Stimulated activated CD4-positive, alpha-beta T cell treated with anti-CD3 and anti-CD28 coated beads, TNF-alpha, amount 100 ng/mL, for 48 hours (primary cell): Measurements from ENCODE around the gene TFR2.

Experiments
- DNase-seq, 3 donors: peaks; one replicate each; pipeline ENCODE4 v3.0.0-alpha.2; 2020; ENCODE audit warnings: low read depth in 3 of 3

The TFR2 gene

GRCh38 chr7:100572949-100573675 is 68.2 kb downstream of the TFR2 start:
- no peak for DNase-seq

GRCh38 chr7:100572281-100572948 is 68.9 kb downstream of the TFR2 start:
- DNase-seq = no peak

- no peak for DNase-seq
These were observed 69.6 kb downstream of the TFR2 start for GRCh38 chr7:100571829-100572116.

GRCh38 chr7:100570954-100571828 is 70.2 kb downstream of the TFR2 start:
- no peak for DNase-seq
